ENCODE measurements around the gene ABL2.
A peak's percentile ranks its signal among the peaks of the same experiment; 100 is the strongest.
"Not testable (repeated sequence)": the region's sequence is repeated elsewhere in the genome, so short reads cannot be mapped to it uniquely, and the experiment has no call there.

The ABL2 gene

DNA sequence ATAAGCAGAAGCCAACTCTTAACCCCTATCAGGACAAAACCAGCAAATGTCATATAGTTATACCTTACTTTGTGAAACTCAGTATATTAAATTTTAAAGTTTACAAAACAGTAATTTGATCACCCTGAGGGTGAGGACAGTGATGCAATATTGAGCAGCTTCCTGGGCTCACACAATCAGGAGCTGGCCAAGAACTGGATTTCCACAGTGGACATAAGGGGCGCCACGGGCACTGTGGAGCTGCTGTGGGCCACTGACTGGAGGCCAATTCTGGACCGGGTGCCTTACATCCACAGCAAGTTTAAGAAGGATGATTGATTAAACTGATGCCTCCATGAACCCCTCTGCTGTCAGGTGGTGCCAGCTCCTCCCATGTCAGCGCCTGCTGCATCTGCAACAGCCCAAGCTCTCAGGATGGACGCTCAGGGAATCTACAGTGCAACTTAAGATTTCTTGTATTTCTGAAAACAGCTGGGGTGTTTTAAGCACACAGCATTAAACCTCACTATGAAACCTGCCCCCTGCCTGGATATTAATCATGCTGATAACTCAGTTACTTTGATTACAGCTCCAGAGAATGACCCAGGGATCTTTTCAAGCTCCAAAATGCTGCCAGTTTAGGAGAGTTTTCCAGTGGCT is 91.7 kb downstream of the ABL2 start:
- peak; percentile 56 for DNase-seq (ENCODE audit: low read depth)
- TF ChIP-seq, protein P1, sequence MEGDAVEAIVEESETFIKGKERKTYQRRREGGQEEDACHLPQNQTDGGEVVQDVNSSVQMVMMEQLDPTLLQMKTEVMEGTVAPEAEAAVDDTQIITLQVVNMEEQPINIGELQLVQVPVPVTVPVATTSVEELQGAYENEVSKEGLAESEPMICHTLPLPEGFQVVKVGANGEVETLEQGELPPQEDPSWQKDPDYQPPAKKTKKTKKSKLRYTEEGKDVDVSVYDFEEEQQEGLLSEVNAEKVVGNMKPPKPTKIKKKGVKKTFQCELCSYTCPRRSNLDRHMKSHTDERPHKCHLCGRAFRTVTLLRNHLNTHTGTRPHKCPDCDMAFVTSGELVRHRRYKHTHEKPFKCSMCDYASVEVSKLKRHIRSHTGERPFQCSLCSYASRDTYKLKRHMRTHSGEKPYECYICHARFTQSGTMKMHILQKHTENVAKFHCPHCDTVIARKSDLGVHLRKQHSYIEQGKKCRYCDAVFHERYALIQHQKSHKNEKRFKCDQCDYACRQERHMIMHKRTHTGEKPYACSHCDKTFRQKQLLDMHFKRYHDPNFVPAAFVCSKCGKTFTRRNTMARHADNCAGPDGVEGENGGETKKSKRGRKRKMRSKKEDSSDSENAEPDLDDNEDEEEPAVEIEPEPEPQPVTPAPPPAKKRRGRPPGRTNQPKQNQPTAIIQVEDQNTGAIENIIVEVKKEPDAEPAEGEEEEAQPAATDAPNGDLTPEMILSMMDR (IDR thresholded peaks at IDR 0.05; ENCODE audit: low read length, missing control alignments) = no peak
- no peak overlapping the region for H3K4me3 ChIP-seq (replicated peaks; ENCODE audit: low read depth, low read length)

DNA sequence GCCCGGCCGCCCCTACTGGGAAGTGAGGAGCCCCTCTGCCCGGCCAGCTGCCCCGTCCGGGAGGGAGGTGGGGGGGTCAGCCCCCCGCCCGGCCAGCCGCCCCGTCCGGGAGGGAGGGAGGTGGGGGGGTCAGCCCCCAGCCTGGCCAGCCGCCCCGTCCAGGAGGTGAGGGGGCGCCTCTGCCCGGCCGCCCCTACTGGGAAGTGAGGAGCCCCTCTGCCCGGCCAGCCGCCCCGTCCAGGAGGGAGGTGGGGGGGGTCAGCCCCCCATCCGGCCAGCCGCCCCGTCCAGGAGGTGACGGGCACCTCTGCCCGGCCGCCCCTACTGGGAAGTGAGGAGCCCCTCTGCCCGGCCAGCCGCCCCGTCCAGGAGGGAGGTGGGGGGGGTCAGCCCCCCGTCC is 93.8 kb downstream of the ABL2 start:
- not testable (repeated sequence) for H3K4me3 ChIP-seq (replicated peaks; ENCODE audit: low read depth, low read length); DNase-seq (ENCODE audit: low read depth)

DNA sequence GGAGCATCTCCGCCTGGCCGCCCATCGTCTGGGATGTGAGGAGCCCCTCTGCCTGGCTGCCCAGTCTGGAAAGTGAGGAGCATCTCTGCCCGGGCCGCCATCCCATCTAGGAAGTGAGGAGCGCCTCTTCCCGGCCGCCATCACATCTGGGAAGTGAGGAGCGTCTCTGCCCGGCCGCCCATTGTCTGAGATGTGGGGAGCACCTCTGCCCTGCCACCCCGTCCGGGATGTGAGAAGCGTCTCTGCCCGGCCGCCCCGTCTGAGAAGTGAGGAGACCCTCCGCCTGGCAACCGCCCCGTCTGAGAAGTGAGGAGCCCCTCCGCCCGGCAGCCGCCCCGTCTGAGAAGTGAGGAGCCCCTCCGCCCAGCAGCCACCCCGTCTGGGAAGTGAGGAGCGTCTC is 94.3 kb downstream of the ABL2 start:
- not testable (repeated sequence) for H3K4me3 ChIP-seq (replicated peaks; ENCODE audit: low read depth, low read length); DNase-seq (ENCODE audit: low read depth)

DNA sequence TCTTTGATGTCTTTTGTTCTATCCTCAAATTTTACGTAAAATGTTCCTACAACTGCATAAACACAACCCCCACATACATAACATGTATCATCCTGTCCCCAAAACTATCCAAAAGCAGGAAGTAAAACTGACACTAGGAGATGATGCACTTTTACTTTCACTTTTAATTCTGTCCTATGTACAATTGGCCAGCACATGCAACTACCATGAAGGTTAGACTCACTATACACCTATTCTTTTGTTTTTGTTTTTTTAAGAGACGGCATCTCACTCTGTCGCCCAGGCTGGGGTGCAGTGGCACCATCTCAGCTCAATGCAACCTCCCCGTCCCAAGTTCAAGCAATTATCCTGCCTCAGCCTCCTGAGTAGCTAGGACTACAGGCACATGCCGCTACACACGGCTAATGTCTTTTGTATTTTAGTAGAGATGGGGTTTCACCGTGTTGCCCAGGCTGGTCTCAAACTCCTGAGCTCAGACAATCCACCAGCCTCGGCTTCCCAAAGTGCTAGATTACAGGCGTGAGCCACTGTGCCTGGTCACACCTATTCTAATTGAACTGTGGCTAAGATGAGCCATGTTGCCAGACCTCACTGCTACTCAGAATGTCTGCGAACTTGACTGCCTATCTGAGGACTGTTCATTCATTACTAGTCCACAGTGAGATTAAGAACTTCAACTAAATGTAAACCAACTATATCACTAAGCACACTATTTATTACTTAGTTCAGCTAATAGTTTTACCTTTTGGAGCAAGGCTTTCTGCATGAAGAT is 99.6 kb downstream of the ABL2 start:
- peak; percentile 22 for DNase-seq (ENCODE audit: low read depth)
- TF ChIP-seq, protein P1 (IDR thresholded peaks at IDR 0.05; ENCODE audit: low read length, missing control alignments) = no peak
- H3K4me3 ChIP-seq (replicated peaks; ENCODE audit: low read depth, low read length) = no peak overlapping the region

DNA sequence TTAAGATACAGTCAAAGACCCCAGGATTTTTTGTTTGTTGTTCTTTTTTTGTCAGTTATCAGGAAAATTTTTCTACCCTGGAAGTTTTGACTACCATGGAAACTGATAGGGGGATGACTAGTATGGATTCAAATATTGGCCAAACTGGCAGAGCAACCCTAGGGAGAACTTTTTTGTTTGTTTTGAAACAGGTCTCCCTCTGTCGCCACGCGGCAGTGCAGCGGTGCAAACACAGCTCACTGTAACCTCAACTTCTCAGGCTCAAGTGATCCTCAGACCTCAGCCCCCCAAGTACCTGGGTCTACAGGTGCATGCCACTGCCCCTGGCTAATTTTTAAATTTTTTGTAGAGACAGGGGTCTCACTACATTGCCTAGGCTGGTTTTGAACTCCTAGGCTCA is 101.0 kb downstream of the ABL2 start:
- TF ChIP-seq, protein P1 (IDR thresholded peaks at IDR 0.05; ENCODE audit: low read length, missing control alignments) = no peak
- no peak for DNase-seq (ENCODE audit: low read depth)
- no peak overlapping the region for H3K4me3 ChIP-seq (replicated peaks; ENCODE audit: low read depth, low read length)

DNA sequence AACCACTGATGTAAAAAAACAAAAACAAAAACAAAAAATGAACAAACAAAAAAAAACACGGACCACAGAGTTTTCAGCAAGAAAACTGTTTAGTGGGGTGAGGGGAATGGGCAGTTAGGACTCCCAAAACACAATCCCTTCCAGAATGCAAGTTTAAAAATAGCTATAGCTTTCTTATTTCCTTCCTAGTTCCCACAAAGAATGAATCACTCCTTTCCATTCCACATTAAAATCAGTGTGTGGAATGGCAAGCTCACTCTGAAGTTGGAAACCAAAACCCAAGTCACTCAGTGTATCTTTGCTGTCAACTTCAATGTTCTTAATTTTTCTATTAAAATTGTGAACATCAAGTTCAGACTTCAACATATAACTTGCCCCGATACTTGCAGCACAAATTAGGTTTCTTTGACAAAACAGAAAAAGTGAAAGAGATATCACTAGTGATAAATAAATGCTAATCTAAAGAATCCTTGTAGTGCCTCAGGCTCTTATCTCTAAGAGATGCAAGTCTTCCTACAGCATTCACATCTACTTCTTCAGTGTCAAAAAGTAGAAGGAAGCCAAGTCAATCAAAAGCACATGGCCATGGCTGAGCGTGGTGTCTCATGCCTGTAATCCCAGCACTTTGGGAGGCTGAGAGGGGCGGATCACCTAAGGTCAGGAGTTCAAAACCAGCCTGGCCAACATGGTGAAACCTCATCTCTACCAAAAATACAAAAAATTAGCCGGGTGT is 102.1 kb downstream of the ABL2 start:
- peak; percentile 58 for DNase-seq (ENCODE audit: low read depth)
- H3K4me3 ChIP-seq (replicated peaks; ENCODE audit: low read depth, low read length) = no peak overlapping the region
- TF ChIP-seq, protein P1 (IDR thresholded peaks at IDR 0.05; ENCODE audit: low read length, missing control alignments) = no peak

DNA sequence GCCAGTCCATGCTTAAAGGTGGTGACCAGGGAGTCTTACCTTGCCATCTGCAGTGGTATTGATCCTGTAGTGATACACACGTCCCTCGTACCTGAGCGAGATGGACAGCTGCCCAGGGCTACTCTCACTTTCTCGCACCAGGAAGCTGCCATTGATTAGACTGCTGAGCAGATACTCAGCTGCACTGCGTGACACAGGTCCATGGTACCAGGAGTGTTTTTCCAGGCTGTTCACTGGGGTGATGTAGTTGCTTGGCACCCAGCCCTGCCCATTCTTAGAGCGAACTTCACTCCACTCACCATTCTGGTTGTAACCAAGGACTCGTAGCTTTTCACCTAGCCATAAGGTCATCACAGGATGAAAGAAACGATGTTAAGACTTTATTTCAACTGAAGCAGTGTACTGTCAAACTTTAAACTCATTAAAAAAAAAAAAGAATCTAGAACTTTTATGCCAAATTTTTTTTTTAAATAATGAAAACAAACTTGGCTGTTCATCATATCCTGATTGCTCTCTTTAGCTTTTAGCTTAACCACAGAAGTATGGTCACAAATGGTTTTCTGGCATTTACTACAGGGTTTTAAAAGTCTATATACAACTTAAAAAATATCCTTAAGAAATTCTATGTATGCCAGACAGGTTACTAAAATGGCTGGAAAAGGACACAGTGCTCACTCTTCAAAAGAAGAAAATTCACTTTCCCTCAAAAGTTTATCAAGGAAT is 103.0 kb downstream of the ABL2 start:
- DNase-seq (ENCODE audit: low read depth) = peak; percentile 21
- H3K4me3 ChIP-seq (replicated peaks; ENCODE audit: low read depth, low read length) = no peak overlapping the region
- TF ChIP-seq, protein P1 (IDR thresholded peaks at IDR 0.05; ENCODE audit: low read length, missing control alignments) = no peak

Data from fibroblast of pulmonary artery (primary cell).